NB4 (cell line): ENCODE measurements around the gene CAND2.

Experiments used
- DNase-seq: peaks from one replicate; pipeline ENCODE4 v3.0.0; 2010; ENCODE audit warnings: low read depth
- H3K4me3 ChIP-seq: one replicate; pipeline ENCODE4 v1.5.1; 2011; ENCODE audit warnings: mild to moderate bottlenecking, low read depth, low read length, moderate library complexity
- MAX ChIP-seq: IDR thresholded peaks from 2 replicates; pipeline ENCODE4 v1.6.1; 2011; ENCODE audit warnings: low read depth, low read length
- MYC ChIP-seq: IDR thresholded peaks from 2 replicates; pipeline ENCODE4 v1.6.1; 2011; ENCODE audit warnings: low read depth, low read length
- POLR2A ChIP-seq: IDR thresholded peaks from 2 replicates; pipeline ENCODE4 v1.6.1; 2011; ENCODE audit warnings: mild to moderate bottlenecking; ENCODE audit not compliant: insufficient read length; ENCODE audit errors: extremely low read depth
- TF ChIP-seq, protein P1 (sequence below): IDR thresholded peaks from one replicate; pipeline ENCODE4 v1.5.1; 2012; ENCODE audit warnings: low read depth, low read length

The CAND2 gene

DNA sequence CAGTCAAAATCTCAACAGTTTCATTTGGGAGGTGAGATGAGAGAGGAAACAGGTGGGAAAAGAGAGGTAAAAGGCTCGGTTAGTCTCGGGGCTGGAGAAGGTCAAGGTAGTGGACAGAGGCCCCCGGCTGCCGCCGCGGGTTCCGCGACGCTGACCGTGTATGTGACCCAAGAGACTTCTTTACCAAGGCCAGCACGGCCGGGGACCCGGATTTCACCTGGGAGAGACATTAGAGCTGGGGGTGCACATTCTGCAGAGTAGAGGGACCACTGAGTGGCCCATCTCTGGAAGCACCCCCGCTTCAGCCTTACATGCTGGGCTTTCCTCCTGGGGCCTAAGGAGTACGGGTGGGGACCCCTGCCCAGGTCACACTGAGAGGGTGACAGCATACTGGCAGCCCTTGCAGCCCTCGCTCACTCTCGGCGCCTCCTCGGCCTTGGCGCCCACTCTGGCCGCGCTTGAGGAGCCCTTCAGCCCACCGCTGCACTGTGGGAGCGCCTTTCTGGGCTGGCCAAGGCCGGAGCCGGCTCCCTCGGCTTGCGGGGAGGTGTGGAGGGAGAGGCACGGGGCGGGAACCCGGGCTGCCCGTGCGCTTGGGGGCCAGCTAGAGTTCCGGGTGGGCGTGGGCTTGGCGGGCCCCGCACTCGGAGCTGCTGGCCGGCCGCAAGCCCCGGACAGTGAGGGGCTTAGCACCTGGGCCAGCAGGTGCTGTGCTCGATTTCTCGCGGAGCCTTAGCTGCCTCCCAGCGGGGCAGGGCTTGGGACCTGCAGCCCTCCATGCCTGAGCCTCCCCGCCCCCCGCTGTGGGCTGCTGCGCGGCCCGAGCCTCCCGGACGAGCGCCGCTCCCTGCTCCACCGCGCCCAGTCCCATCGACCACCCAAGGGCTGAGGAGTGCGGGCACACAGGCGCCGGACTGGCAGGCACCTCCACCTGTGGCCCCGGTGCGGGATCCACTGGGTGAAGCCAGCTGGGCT lies 86.1 kb downstream of the CAND2 start:
- TF ChIP-seq POLR2A, result no peak
- no peak for TF ChIP-seq MYC
- TF ChIP-seq, protein P1, sequence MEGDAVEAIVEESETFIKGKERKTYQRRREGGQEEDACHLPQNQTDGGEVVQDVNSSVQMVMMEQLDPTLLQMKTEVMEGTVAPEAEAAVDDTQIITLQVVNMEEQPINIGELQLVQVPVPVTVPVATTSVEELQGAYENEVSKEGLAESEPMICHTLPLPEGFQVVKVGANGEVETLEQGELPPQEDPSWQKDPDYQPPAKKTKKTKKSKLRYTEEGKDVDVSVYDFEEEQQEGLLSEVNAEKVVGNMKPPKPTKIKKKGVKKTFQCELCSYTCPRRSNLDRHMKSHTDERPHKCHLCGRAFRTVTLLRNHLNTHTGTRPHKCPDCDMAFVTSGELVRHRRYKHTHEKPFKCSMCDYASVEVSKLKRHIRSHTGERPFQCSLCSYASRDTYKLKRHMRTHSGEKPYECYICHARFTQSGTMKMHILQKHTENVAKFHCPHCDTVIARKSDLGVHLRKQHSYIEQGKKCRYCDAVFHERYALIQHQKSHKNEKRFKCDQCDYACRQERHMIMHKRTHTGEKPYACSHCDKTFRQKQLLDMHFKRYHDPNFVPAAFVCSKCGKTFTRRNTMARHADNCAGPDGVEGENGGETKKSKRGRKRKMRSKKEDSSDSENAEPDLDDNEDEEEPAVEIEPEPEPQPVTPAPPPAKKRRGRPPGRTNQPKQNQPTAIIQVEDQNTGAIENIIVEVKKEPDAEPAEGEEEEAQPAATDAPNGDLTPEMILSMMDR, result no peak
- no peak for TF ChIP-seq MAX

DNA sequence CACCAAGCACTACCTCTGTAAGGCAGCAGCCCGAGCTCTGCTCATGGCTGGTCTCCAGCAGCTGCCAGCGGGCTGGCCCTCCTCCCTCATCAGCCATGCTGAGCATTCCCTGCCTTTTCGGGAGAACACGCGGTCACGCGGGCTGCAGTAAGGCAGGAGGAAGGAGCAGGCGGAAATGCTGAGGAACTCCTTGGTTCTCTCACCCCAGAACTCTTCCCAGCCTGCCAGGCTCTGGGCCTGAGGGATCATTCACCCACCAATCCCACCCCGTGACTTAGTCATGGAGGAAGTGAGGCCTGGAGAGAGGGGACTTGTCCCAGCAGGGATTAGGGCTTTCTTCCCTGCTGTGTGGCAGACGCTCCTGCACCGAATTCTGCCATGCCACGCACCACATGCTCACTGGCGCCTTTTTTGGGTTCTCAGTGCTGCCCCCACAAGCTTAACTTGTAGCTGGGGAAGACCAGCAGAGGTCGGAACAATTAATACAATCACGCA lies 87.8 kb downstream of the CAND2 start:
- DNase-seq, result no peak
- H3K4me3 ChIP-seq, result no peak overlapping the region
- no peak for TF ChIP-seq POLR2A
- no peak for TF ChIP-seq MYC
- TF ChIP-seq, protein P1, result no peak
- TF ChIP-seq MAX, result no peak

More for the DNA sequence above, 86.1 kb downstream of the CAND2 start:
- no peak for DNase-seq
- H3K4me3 ChIP-seq, result no peak overlapping the region
